Adrenal gland (tissue), 12 donors: Measurements from ENCODE around the gene MCEE. TPM values are rescaled to one million over a fixed set of nuclear protein-coding genes. Genes with fewer than 3 reads are reported as not detected.

Source experiments
- DNase-seq, 7 donors: peaks; one replicate each; pipeline ENCODE4 v3.0.0-alpha.2; 2019 to 2020
- H3K27ac ChIP-seq, 5 donors: fragments of 200-600 bp; sonication (generic) in 4 of 5; 1 replicate in 3 of 5; 2 replicates in 2 of 5; pipeline versions ENCODE4 v1.5.1 to v1.8.0; 2016 to 2020; ENCODE audit warnings: mild to moderate bottlenecking in 1 of 5
- H3K27me3 ChIP-seq: fragments of 200-600 bp; 2 replicates; pipeline ENCODE4 v1.8.0; 2021
- H3K36me3 ChIP-seq, 2 donors: fragments of 200-600 bp; replicated peaks in 1 of 2; 1 replicate in 1 of 2; 2 replicates in 1 of 2; pipeline versions ENCODE4 v1.5.1 to v1.8.0; 2018 to 2022
- H3K4me1 ChIP-seq, 2 donors: fragments of 200-600 bp; replicated peaks in 1 of 2; 1 replicate in 1 of 2; 2 replicates in 1 of 2; pipeline versions ENCODE4 v1.5.1 to v1.8.0; 2018 to 2021
- H3K4me3 ChIP-seq, 4 donors: fragments of 200-600 bp; sonication (generic) in 3 of 4; one replicate each; pipeline ENCODE4 v1.5.1; 2016 to 2018
- H3K9me3 ChIP-seq, 3 donors: fragments of 200-600 bp; sonication (generic) in 1 of 3; replicated peaks in 1 of 3; 1 replicate in 2 of 3; 2 replicates in 1 of 3; pipeline versions ENCODE4 v1.5.1 to v1.8.0; 2016 to 2021
- CTCF ChIP-seq, 6 experiments: fragments of 450-650 bp in 4 of 6; fragments of 200-600 bp in 2 of 6; sonication (generic) in 1 of 6; IDR thresholded peaks; 1 replicate in 5 of 6; 2 replicates in 1 of 6; pipeline versions ENCODE4 v1.5.1 to v1.8.0; 2016 to 2021; ENCODE audit warnings: antibody characterized with exemption in 6 of 6, mild to moderate bottlenecking in 2 of 6, moderate library complexity in 1 of 6
- POLR2A ChIP-seq, 2 donors: fragments of 450-650 bp; IDR thresholded peaks; one replicate each; pipeline ENCODE4 v1.6.1; 2017; ENCODE audit warnings: antibody characterized with exemption in 2 of 2, mild to moderate bottlenecking in 2 of 2, moderate library complexity in 1 of 2
- WGBS, 4 donors: extraction: QIAGEN DNeasy Blood & Tissue Kit in 2 of 4; methylation state at CpG; one replicate each; pipeline versions ENCODE4 v1.1.5 to v1.1.7; 2013 to 2017; 5-methylcytosine and 5-hydroxymethylcytosine counted together
- intact Hi-C, 2 donors: fragments of 100-400 bp; cut with DNase I; formaldehyde crosslinking; loops; one replicate each; pipeline versions ENCODE4 v1.14.1 to v1.15.0; 2022 to 2023
- polyA plus RNA-seq, 3 donors: library from polyadenylated mRNA; stranded (reverse); fragments of 200-250 nt in 2 of 3; fragments of 350-450 nt in 1 of 3; fragmentation: Illumina TruSeq in 1 of 3; extraction: RNeasy Lipid Tissue Mini Kit (QIAGEN cat#74804) in 1 of 3; gene quantifications; one replicate each; pipeline ENCODE4 v1.2.3, GENCODE V29; 2013 to 2014
- total RNA-seq, 9 donors: library from RNA; depleted of rRNA in 4 of 9; stranded (reverse); fragments of >200 nt in 4 of 9; fragments of 120-200 nt in 1 of 9; fragmentation: NEBNext Ultra II Directional in 1 of 9; extraction: Animal tissue kit (Norgen Biotek cat#: 25700) in 1 of 9; gene quantifications; one replicate each; pipeline versions ENCODE4 v1.1.0 to v1.2.4, GENCODE V29; 2013 to 2023
- donor health status: healthy with polysubstance abuse.
- donor health status: Bipolar disorder and iron deficiency.
- donor health status: DM: yes; HTN: yes; CAD: no.
- donor health status: DM: no; HTN: no; CAD: no.
- donor health status: DM: no; HTN: no; CAD: no.
- donor health status: DM: yes; HTN: yes; CAD: no.

Gene MCEE
- total and polyA plus RNA-seq, 12 donors = 20.1 to 50.7 (median 31.5) TPM

- Histone ChIP-seq H3K9me3 (no peaks in the 10 kb centered on the region), H3K36me3 (peaks cover 0 to 21% of the 10 kb centered on the region in 2 donors), H3K4me1 (peaks cover 6 to 52% of the 10 kb centered on the region in 2 donors), H3K27me3 (no peaks in the 10 kb centered on the region), H3K4me3 (peak overlapping the region in 3 of 4 donors; percentile 66 to 96 (median 86)), H3K27ac (peak overlapping the region in 4 of 5 donors; percentile 80 to 99 (median 92))
- WGBS, 4 donors = 0 to 1% (median 0%) methylated on average over 4 of the region's 4 CpGs
- DNase-seq = no peak
- intact Hi-C loops = no loop called here
- TF ChIP-seq POLR2A (IDR thresholded peaks at IDR 0.05) = no peak
- TF ChIP-seq CTCF (IDR thresholded peaks at IDR 0.05) = no peak
Measured at GRCh38 chr2:71130905-71131244, 846 bp upstream of the MCEE start.

GRCh38 chr2:71129902-71130151 lies 202 bp downstream of the MCEE start:
- Histone ChIP-seq H3K4me3 (peak overlapping the region; percentile 17 to 96 (median 80)), H3K27ac (peak overlapping the region; percentile 80 to 99 (median 91)), H3K36me3 (peaks cover 0 to 11% of the 10 kb centered on the region in 2 donors), H3K4me1 (peaks cover 10 to 58% of the 10 kb centered on the region in 2 donors), H3K9me3 (no peaks in the 10 kb centered on the region), H3K27me3 (no peaks in the 10 kb centered on the region)
- intact Hi-C loops = no loop called here
- TF ChIP-seq CTCF (IDR thresholded peaks at IDR 0.05) = no peak
- no peak for TF ChIP-seq POLR2A (IDR thresholded peaks at IDR 0.05)
- DNase-seq = no peak
- WGBS, 4 donors = 0 to 1% (median 0%) methylated on average over 5 to 17 of the region's 17 CpGs; no CpG with 5 or more reads in 1 of the 4 donors

GRCh38 chr2:71129114-71129901 lies 721 bp downstream of the MCEE start:
- H3K4me3 ChIP-seq = peak overlapping the region; percentile 17 to 96 (median 80)
- DNase-seq = no peak
- 0 to 2% (median 1%) methylated on average over 17 to 18 of the region's 18 CpGs for WGBS, 4 donors
- TF ChIP-seq CTCF (IDR thresholded peaks at IDR 0.05) = no peak
- no peak for TF ChIP-seq POLR2A (IDR thresholded peaks at IDR 0.05)
- H3K36me3 ChIP-seq = peaks cover 0 to 6% of the 10 kb centered on the region in 2 donors
- H3K27me3 ChIP-seq = no peaks in the 10 kb centered on the region
- intact Hi-C loops = no loop called here
- peaks cover 10 to 58% of the 10 kb centered on the region in 2 donors for H3K4me1 ChIP-seq
- no peaks in the 10 kb centered on the region for H3K9me3 ChIP-seq
- peak overlapping the region; percentile 80 to 99 (median 91) for H3K27ac ChIP-seq

GRCh38 chr2:71126957-71127356 lies 3.1 kb downstream of the MCEE start:
- DNase-seq = no peak
- intact Hi-C loops = no loop called here
- peaks cover 6 to 46% of the 10 kb centered on the region in 2 donors for H3K4me1 ChIP-seq
- no peaks in the 10 kb centered on the region for H3K9me3 ChIP-seq
- peaks cover 0 to 9% of the 10 kb centered on the region in 2 donors for H3K36me3 ChIP-seq
- no peak overlapping the region for H3K27ac ChIP-seq
- no peaks in the 10 kb centered on the region for H3K27me3 ChIP-seq
- H3K4me3 ChIP-seq = no peak overlapping the region
- TF ChIP-seq CTCF (IDR thresholded peaks at IDR 0.05) (no peak), POLR2A (IDR thresholded peaks at IDR 0.05) (no peak)
- WGBS, 4 donors = 69 to 78% (median 72%) methylated on average over 3 of the region's 3 CpGs
